Dendritic cell treated with granulocyte-macrophage colony-stimulating factor and Interleukin-4, amounts not matched to agents 40 ng/mL and 50 ng/mL, for 4 days (primary cell): ENCODE results near the gene KICS2.
"Not testable (repeated sequence)": the region's sequence is repeated elsewhere in the genome, so short reads cannot be mapped to it uniquely, and the experiment has no call there.

Source experiments
- H3K27ac Mint-ChIP-seq: one replicate; pipeline ENCODE4 v1.8.0; 2022; ENCODE audit warnings: mild to moderate bottlenecking, mixed read lengths
- H3K27me3 Mint-ChIP-seq: one replicate; pipeline ENCODE4 v1.8.0; 2022; ENCODE audit warnings: mild to moderate bottlenecking, mixed read lengths
- H3K36me3 Mint-ChIP-seq: one replicate; pipeline ENCODE4 v1.8.0; 2022; ENCODE audit warnings: low read depth, mixed read lengths
- H3K4me1 Mint-ChIP-seq: one replicate; pipeline ENCODE4 v1.8.0; 2022; ENCODE audit warnings: low read depth, mixed read lengths
- H3K4me3 Mint-ChIP-seq: one replicate; pipeline ENCODE4 v1.8.0; 2022; ENCODE audit warnings: mild to moderate bottlenecking, moderate library complexity, mixed read lengths
- H3K9me3 Mint-ChIP-seq: one replicate; pipeline ENCODE4 v1.8.0; 2022; ENCODE audit warnings: mixed read lengths
- intact Hi-C: fragments of 100-400 bp; cut with micrococcal nuclease; formaldehyde crosslinking; loops from one replicate; pipeline ENCODE4 v1.15.0; 2022

Gene KICS2

GRCh38 chr12:64203036-64203435 is 19.1 kb downstream of the KICS2 start:
- intact Hi-C loops: no loop called here

GRCh38 chr12:64195841-64196240 is 26.3 kb downstream of the KICS2 start:
- H3K4me3 Mint-ChIP-seq, H3K4me1 Mint-ChIP-seq, H3K9me3 Mint-ChIP-seq, H3K27me3 Mint-ChIP-seq, H3K27ac Mint-ChIP-seq, intact Hi-C loops: not testable (repeated sequence)
- H3K36me3 Mint-ChIP-seq: peaks cover 24% of the 10 kb centered on the region

More at GRCh38 chr12:64203036-64203435, 19.1 kb downstream of the KICS2 start:
- peaks cover 6% of the 10 kb centered on the region for H3K4me1 Mint-ChIP-seq
- no peaks in the 10 kb centered on the region for H3K27me3 Mint-ChIP-seq
- H3K9me3 Mint-ChIP-seq: peaks cover 8% of the 10 kb centered on the region
- H3K27ac Mint-ChIP-seq: no peak overlapping the region
- no peak overlapping the region for H3K4me3 Mint-ChIP-seq
- peaks cover 17% of the 10 kb centered on the region for H3K36me3 Mint-ChIP-seq

GRCh38 chr12:64194333-64195149 is 27.6 kb downstream of the KICS2 start:
- intact Hi-C loops: no loop called here
- no peak overlapping the region for H3K4me3 Mint-ChIP-seq
- H3K4me1 Mint-ChIP-seq: peaks cover 14% of the 10 kb centered on the region
- no peaks in the 10 kb centered on the region for H3K9me3 Mint-ChIP-seq
- no peak overlapping the region for H3K27ac Mint-ChIP-seq
- H3K27me3 Mint-ChIP-seq: no peaks in the 10 kb centered on the region
- peaks cover 24% of the 10 kb centered on the region for H3K36me3 Mint-ChIP-seq

GRCh38 chr12:64193931-64194330 is 28.2 kb downstream of the KICS2 start:
- Mint-ChIP-seq H3K4me3 (no peak overlapping the region), H3K27me3 (no peaks in the 10 kb centered on the region), H3K36me3 (peaks cover 24% of the 10 kb centered on the region), H3K9me3 (no peaks in the 10 kb centered on the region), H3K27ac (no peak overlapping the region), H3K4me1 (peaks cover 17% of the 10 kb centered on the region)
- intact Hi-C loops: no loop called here

- no peaks in the 10 kb centered on the region for H3K9me3 Mint-ChIP-seq
- H3K4me3 Mint-ChIP-seq: no peak overlapping the region
- peaks cover 24% of the 10 kb centered on the region for H3K36me3 Mint-ChIP-seq
- H3K4me1 Mint-ChIP-seq: peaks cover 24% of the 10 kb centered on the region
- intact Hi-C loops: no loop called here
- H3K27me3 Mint-ChIP-seq: no peaks in the 10 kb centered on the region
- no peak overlapping the region for H3K27ac Mint-ChIP-seq
Measured at GRCh38 chr12:64192644-64193444, 29.3 kb downstream of the KICS2 start.

- H3K27ac Mint-ChIP-seq: no peak overlapping the region
Measured at GRCh38 chr12:64190140-64190539, 32.0 kb downstream of the KICS2 start.

GRCh38 chr12:64189530-64189929 is 32.6 kb downstream of the KICS2 start:
- Mint-ChIP-seq H3K36me3 (peaks cover 22% of the 10 kb centered on the region), H3K27me3 (no peaks in the 10 kb centered on the region), H3K4me3 (no peak overlapping the region), H3K27ac (no peak overlapping the region), H3K9me3 (no peaks in the 10 kb centered on the region), H3K4me1 (peaks cover 35% of the 10 kb centered on the region)
- intact Hi-C loops: no loop called here

More at GRCh38 chr12:64190140-64190539, 32.0 kb downstream of the KICS2 start:
- Mint-ChIP-seq H3K4me1 (peaks cover 35% of the 10 kb centered on the region), H3K4me3 (no peak overlapping the region), H3K36me3 (peaks cover 24% of the 10 kb centered on the region), H3K9me3 (no peaks in the 10 kb centered on the region), H3K27me3 (no peaks in the 10 kb centered on the region)
- intact Hi-C loops: no loop called here

GRCh38 chr12:64187794-64188193 is 34.3 kb downstream of the KICS2 start:
- no peaks in the 10 kb centered on the region for H3K27me3 Mint-ChIP-seq
- intact Hi-C loops: no loop called here
- peaks cover 32% of the 10 kb centered on the region for H3K4me1 Mint-ChIP-seq
- no peaks in the 10 kb centered on the region for H3K9me3 Mint-ChIP-seq
- H3K36me3 Mint-ChIP-seq: peaks cover 9% of the 10 kb centered on the region
- no peak overlapping the region for H3K27ac Mint-ChIP-seq
- H3K4me3 Mint-ChIP-seq: no peak overlapping the region

- intact Hi-C loops: no loop called here
- no peaks in the 10 kb centered on the region for H3K9me3 Mint-ChIP-seq
- H3K27ac Mint-ChIP-seq: peak overlapping the region; percentile 13
- H3K4me1 Mint-ChIP-seq: peaks cover 35% of the 10 kb centered on the region
- no peaks in the 10 kb centered on the region for H3K27me3 Mint-ChIP-seq
- H3K4me3 Mint-ChIP-seq: no peak overlapping the region
- H3K36me3 Mint-ChIP-seq: peaks cover 5% of the 10 kb centered on the region
Measured at GRCh38 chr12:64187370-64187769, 34.7 kb downstream of the KICS2 start.

GRCh38 chr12:64186789-64187188 is 35.3 kb downstream of the KICS2 start:
- H3K27ac Mint-ChIP-seq: peak overlapping the region; percentile 13
- intact Hi-C loops: no loop called here
- H3K27me3 Mint-ChIP-seq: no peaks in the 10 kb centered on the region
- H3K36me3 Mint-ChIP-seq: no peaks in the 10 kb centered on the region
- H3K4me3 Mint-ChIP-seq: no peak overlapping the region
- no peaks in the 10 kb centered on the region for H3K9me3 Mint-ChIP-seq
- H3K4me1 Mint-ChIP-seq: peaks cover 37% of the 10 kb centered on the region

- no peak overlapping the region for H3K27ac Mint-ChIP-seq
- no peaks in the 10 kb centered on the region for H3K9me3 Mint-ChIP-seq
- intact Hi-C loops: no loop called here
- H3K4me3 Mint-ChIP-seq: no peak overlapping the region
- no peaks in the 10 kb centered on the region for H3K36me3 Mint-ChIP-seq
- H3K27me3 Mint-ChIP-seq: peaks cover 4% of the 10 kb centered on the region
- H3K4me1 Mint-ChIP-seq: peaks cover 37% of the 10 kb centered on the region
Measured at GRCh38 chr12:64184216-64184615, 37.9 kb downstream of the KICS2 start.

GRCh38 chr12:64181430-64182291 is 40.4 kb downstream of the KICS2 start:
- Mint-ChIP-seq H3K36me3 (no peaks in the 10 kb centered on the region), H3K4me1 (peaks cover 24% of the 10 kb centered on the region), H3K27me3 (peaks cover 4% of the 10 kb centered on the region), H3K9me3 (no peaks in the 10 kb centered on the region), H3K27ac (no peak overlapping the region), H3K4me3 (no peak overlapping the region)
- intact Hi-C loops: loop anchor here (1.0 to 2.0 kb wide), 2 partner anchors 71 to 338 kb away; no protein-coding TSS in a partner anchor

- no peaks in the 10 kb centered on the region for H3K9me3 Mint-ChIP-seq
- H3K27me3 Mint-ChIP-seq: peaks cover 4% of the 10 kb centered on the region
- H3K27ac Mint-ChIP-seq: no peak overlapping the region
- no peak overlapping the region for H3K4me3 Mint-ChIP-seq
- intact Hi-C loops: loop anchor here (1.0 to 2.0 kb wide), 2 partner anchors 72 to 338 kb away; no protein-coding TSS in a partner anchor
- no peaks in the 10 kb centered on the region for H3K36me3 Mint-ChIP-seq
- peaks cover 24% of the 10 kb centered on the region for H3K4me1 Mint-ChIP-seq
Measured at GRCh38 chr12:64180951-64181350, 41.1 kb downstream of the KICS2 start.
